Measurements from ENCODE around the gene STAT5A. TPM values are rescaled to one million over a fixed set of nuclear protein-coding genes. Genes with fewer than 3 reads are reported as not detected.

Gene STAT5A
- total RNA-seq, 1 experiment from 2014 or later, result 6.4 TPM

DNA sequence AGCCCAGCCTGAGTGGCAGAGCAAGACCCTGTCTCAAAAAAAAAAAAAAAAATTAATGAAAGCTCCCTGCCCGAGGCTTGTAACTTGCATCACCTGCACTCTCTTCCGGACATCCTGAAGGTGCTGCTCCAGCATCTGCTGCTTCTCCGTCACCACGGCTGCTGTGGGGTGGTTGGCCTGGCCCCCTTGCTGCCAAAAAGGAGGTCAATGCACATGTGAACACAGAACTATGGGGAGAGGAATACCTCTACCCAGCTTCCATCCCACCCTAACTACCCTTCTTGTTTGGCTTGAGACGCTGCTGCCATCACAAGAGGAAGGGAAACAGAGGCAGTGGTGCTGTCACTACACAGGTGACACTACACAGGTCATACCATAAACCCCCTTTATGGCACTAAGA is 50.9 kb downstream of the STAT5A start:
- Histone ChIP-seq H2BK15ac (ENCODE audit: low read depth, low read length) (no peak overlapping the region), H3K23ac (ENCODE audit: insufficient read length, low read depth, low read length) (no peak overlapping the region), H3K27ac (ENCODE audit: insufficient read length, low read depth, low read length) (no peak overlapping the region), H3K79me2 (ENCODE audit: insufficient read depth, low read length) (no peaks in the 10 kb centered on the region), H2BK5ac (ENCODE audit: insufficient read length, low read length) (no peak overlapping the region), H2BK20ac (ENCODE audit: low read depth, low read length, poor library complexity, severe bottlenecking) (no peak overlapping the region), H2BK12ac (ENCODE audit: insufficient read length, low read depth, low read length) (no peak overlapping the region), H3K4me2 (ENCODE audit: insufficient read depth, insufficient read length, low read length) (no peak overlapping the region), H4K91ac (ENCODE audit: insufficient read length, low read depth, low read length) (no peak overlapping the region), H3T11ph (ENCODE audit: low read length) (no peak overlapping the region), H3K4ac (ENCODE audit: low read depth, low read length) (no peak overlapping the region), H3K9me3 (ENCODE audit: control insufficient read depth, low read depth, low read length) (no peaks in the 10 kb centered on the region), H3K23me2 (ENCODE audit: insufficient read length, low read depth, low read length, poor library complexity, severe bottlenecking) (no peaks in the 10 kb centered on the region), H3K18ac (ENCODE audit: insufficient read length, low read depth, low read length) (no peak overlapping the region), H3K4me1 (ENCODE audit: insufficient read depth, low read length) (no peaks in the 10 kb centered on the region), H2BK120ac (ENCODE audit: low read depth, low read length, poor library complexity, severe bottlenecking) (no peak overlapping the region), H2AK5ac (ENCODE audit: insufficient read length, low read length) (no peak overlapping the region), H3K27me3 (ENCODE audit: insufficient read depth, low read length) (no peaks in the 10 kb centered on the region), H2AFZ (ENCODE audit: low read length) (no peak overlapping the region), H3K56ac (ENCODE audit: insufficient read length, low read depth, low read length) (no peak overlapping the region), H4K20me1 (ENCODE audit: control insufficient read depth, insufficient read depth, insufficient read length) (peaks cover 3% of the 10 kb centered on the region), H3K9ac (ENCODE audit: extremely low read depth, insufficient read length, low read length) (no peak overlapping the region), H4K5ac (ENCODE audit: insufficient read length, low read depth, low read length) (no peak overlapping the region), H3K14ac (ENCODE audit: insufficient read depth, low read length) (no peak overlapping the region), H4K8ac (replicated peaks; ENCODE audit: insufficient read length, low read depth, low read length) (no peak overlapping the region), H3K79me1 (ENCODE audit: insufficient read depth, low read depth, low read length, poor library complexity, severe bottlenecking) (no peaks in the 10 kb centered on the region)
- no peak for DNase-seq
- Mint-ChIP-seq H3K27ac (peak overlapping the region in 2 of 3 experiments; percentile 44 to 80; a peak in 1 of 7 replicates), H3K4me3 (no peak overlapping the region), H3K9me3 (no peaks in the 10 kb centered on the region), H3K27me3 (ENCODE audit: low read depth) (no peaks in the 10 kb centered on the region; the same call in 1 of the 2 replicates), H3K4me1 (no peaks in the 10 kb centered on the region), H3K36me3 (ENCODE audit: insufficient read depth in 1 of 3, low read depth in 3 of 3) (peaks cover 44 to 77% (median 68%) of the 10 kb centered on the region in 3 experiments; a peak in 6 of 7 replicates)
- WGBS (ENCODE audit: extremely low coverage, insufficient read length, low lambda C conversion rate), result no CpG with 5 or more reads among the region's 5 CpGs
- TF ChIP-seq, protein P1, sequence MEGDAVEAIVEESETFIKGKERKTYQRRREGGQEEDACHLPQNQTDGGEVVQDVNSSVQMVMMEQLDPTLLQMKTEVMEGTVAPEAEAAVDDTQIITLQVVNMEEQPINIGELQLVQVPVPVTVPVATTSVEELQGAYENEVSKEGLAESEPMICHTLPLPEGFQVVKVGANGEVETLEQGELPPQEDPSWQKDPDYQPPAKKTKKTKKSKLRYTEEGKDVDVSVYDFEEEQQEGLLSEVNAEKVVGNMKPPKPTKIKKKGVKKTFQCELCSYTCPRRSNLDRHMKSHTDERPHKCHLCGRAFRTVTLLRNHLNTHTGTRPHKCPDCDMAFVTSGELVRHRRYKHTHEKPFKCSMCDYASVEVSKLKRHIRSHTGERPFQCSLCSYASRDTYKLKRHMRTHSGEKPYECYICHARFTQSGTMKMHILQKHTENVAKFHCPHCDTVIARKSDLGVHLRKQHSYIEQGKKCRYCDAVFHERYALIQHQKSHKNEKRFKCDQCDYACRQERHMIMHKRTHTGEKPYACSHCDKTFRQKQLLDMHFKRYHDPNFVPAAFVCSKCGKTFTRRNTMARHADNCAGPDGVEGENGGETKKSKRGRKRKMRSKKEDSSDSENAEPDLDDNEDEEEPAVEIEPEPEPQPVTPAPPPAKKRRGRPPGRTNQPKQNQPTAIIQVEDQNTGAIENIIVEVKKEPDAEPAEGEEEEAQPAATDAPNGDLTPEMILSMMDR (conservative IDR thresholded peaks at IDR 0.05), result no peak
